Psoas muscle (tissue), 8 donors: ENCODE data around the gene IFNL2. TPM values are rescaled to one million over a fixed set of nuclear protein-coding genes. Genes with fewer than 3 reads are reported as not detected.

Source experiments
- ATAC-seq, 4 donors: fragments of 200-7000 bp; cut with Tn5 transposase; one replicate each; pipeline ENCODE4 v1.9.1; 2020; ENCODE audit warnings: moderate library complexity in 3 of 4, mild to moderate bottlenecking in 2 of 4
- DNase-seq, 2 donors: peaks; one replicate each; pipeline ENCODE4 v3.0.0-alpha.2; 2020
- H3K27ac ChIP-seq: fragments of 200-600 bp; one replicate; pipeline ENCODE4 v1.8.0; 2022
- H3K27me3 ChIP-seq, 3 donors: fragments of 200-600 bp in 1 of 3; one replicate each; pipeline versions ENCODE4 v1.6.1 to v1.8.0; 2013 to 2022; ENCODE audit warnings: low read length in 2 of 3, mild to moderate bottlenecking in 2 of 3, moderate library complexity in 1 of 3; ENCODE audit not compliant: insufficient read depth in 3 of 3
- H3K36me3 ChIP-seq, 2 donors: fragments of 200-600 bp in 1 of 2; one replicate each; pipeline versions ENCODE4 v1.6.1 to v1.8.0; 2013 to 2022; ENCODE audit warnings: low read depth in 1 of 2, mild to moderate bottlenecking in 1 of 2, moderate library complexity in 1 of 2; ENCODE audit not compliant: insufficient read depth in 1 of 2
- H3K4me1 ChIP-seq: fragments of 200-600 bp; one replicate; pipeline ENCODE4 v1.8.0; 2022
- H3K4me3 ChIP-seq: fragments of 200-600 bp; one replicate; pipeline ENCODE4 v1.8.0; 2022; ENCODE audit warnings: mild to moderate bottlenecking
- H3K9me3 ChIP-seq: fragments of 200-600 bp; one replicate; pipeline ENCODE4 v1.8.0; 2022
- CTCF ChIP-seq: fragments of 200-600 bp; IDR thresholded peaks from one replicate; pipeline ENCODE4 v1.8.0; 2022; ENCODE audit warnings: antibody characterized with exemption
- WGBS, 3 donors: extraction: QIAGEN DNeasy Blood & Tissue Kit; methylation state at CpG; one replicate each; pipeline versions ENCODE4 v1.1.6 to v1.1.7; 2013; 5-methylcytosine and 5-hydroxymethylcytosine counted together
- intact Hi-C, 2 donors: fragments of 100-400 bp; cut with DNase I; formaldehyde crosslinking; loops; one replicate each; pipeline versions ENCODE4 v1.11.0 to v1.14.2; 2022
- polyA plus RNA-seq, 3 donors: library from polyadenylated mRNA; stranded (reverse); fragments of 200-250 nt; gene quantifications; one replicate each; pipeline ENCODE4 v1.2.3, GENCODE V29; 2013
- total RNA-seq, 4 donors: library from RNA; stranded (reverse); fragmentation: NEBNext Ultra II Directional in 2 of 4; extraction: Animal tissue kit (Norgen Biotek cat#: 25700) in 2 of 4; gene quantifications; one replicate each; pipeline versions ENCODE4 v1.2.1 to v1.2.4, GENCODE V29; 2021 to 2023
- donor health status: healthy with polysubstance abuse.
- donor health status: DM: no; HTN: no; CAD: no; lungs with moderate emphysema.
- donor health status: Bipolar disorder and iron deficiency.
- donor health status: healthy.
- donor health status: DM: yes; HTN: yes; CAD: no.
- donor health status: DM: no; HTN: no; CAD: no.
- donor health status: DM: no; HTN: no; CAD: no.
- donor health status: DM: yes; HTN: yes; CAD: no.

Gene IFNL2
- total and polyA plus RNA-seq, 7 donors: not detected

- Histone ChIP-seq H3K4me3 (no peak overlapping the region), H3K27me3 (peaks cover 0 to 38% (median 5%) of the 10 kb centered on the region in 3 donors), H3K36me3 (no peaks in the 10 kb centered on the region), H3K4me1 (no peaks in the 10 kb centered on the region), H3K27ac (no peak overlapping the region), H3K9me3 (no peaks in the 10 kb centered on the region)
- intact Hi-C loops: no loop called here
- TF ChIP-seq CTCF: no peak
- ATAC-seq: no peak
- 84 to 85% (median 84%) methylated on average over 10 of the region's 10 CpGs for WGBS, 3 donors
- DNase-seq: no peak
These were observed 31.6 kb downstream of the IFNL2 start for GRCh38 chr19:39299832-39300231.

- ATAC-seq: no peak
- intact Hi-C loops: no loop called here
- no peak for TF ChIP-seq CTCF
These were observed 32.8 kb downstream of the IFNL2 start for GRCh38 chr19:39301021-39301420.

GRCh38 chr19:39301562-39301961 lies 33.4 kb downstream of the IFNL2 start:
- no peak for TF ChIP-seq CTCF
- no peak for DNase-seq
- Histone ChIP-seq H3K27me3 (peaks cover 0 to 45% (median 7%) of the 10 kb centered on the region in 3 donors), H3K4me3 (no peak overlapping the region), H3K9me3 (no peaks in the 10 kb centered on the region), H3K4me1 (no peaks in the 10 kb centered on the region), H3K36me3 (no peaks in the 10 kb centered on the region), H3K27ac (no peak overlapping the region)
- ATAC-seq: no peak
- 78 to 87% (median 80%) methylated on average over 2 to 3 of the region's 3 CpGs for WGBS, 3 donors
- intact Hi-C loops: no loop called here

More at GRCh38 chr19:39301021-39301420, 32.8 kb downstream of the IFNL2 start:
- Histone ChIP-seq H3K9me3 (no peaks in the 10 kb centered on the region), H3K36me3 (no peaks in the 10 kb centered on the region), H3K27ac (no peak overlapping the region), H3K4me1 (no peaks in the 10 kb centered on the region), H3K4me3 (no peak overlapping the region), H3K27me3 (peaks cover 0 to 46% (median 8%) of the 10 kb centered on the region in 3 donors)
- DNase-seq: no peak
- 65 to 75% (median 73%) methylated on average over 4 of the region's 4 CpGs for WGBS, 3 donors

GRCh38 chr19:39303373-39304184 lies 35.4 kb downstream of the IFNL2 start:
- no peak for DNase-seq
- Histone ChIP-seq H3K4me1 (no peaks in the 10 kb centered on the region), H3K36me3 (no peaks in the 10 kb centered on the region), H3K27me3 (peaks cover 0 to 46% (median 21%) of the 10 kb centered on the region in 3 donors), H3K4me3 (no peak overlapping the region), H3K9me3 (no peaks in the 10 kb centered on the region), H3K27ac (no peak overlapping the region)
- intact Hi-C loops: no loop called here
- TF ChIP-seq CTCF: no peak
- ATAC-seq: no peak
- WGBS, 3 donors: 41 to 46% (median 42%) methylated on average over 10 of the region's 10 CpGs

GRCh38 chr19:39304185-39304513 lies 36.0 kb downstream of the IFNL2 start:
- H3K9me3 ChIP-seq: no peaks in the 10 kb centered on the region
- DNase-seq (no peak), ATAC-seq (no peak)
- intact Hi-C loops: no loop called here
- no peaks in the 10 kb centered on the region for H3K4me1 ChIP-seq
- H3K27ac ChIP-seq: no peak overlapping the region
- H3K36me3 ChIP-seq: no peaks in the 10 kb centered on the region
- H3K4me3 ChIP-seq: no peak overlapping the region
- TF ChIP-seq CTCF: no peak
- H3K27me3 ChIP-seq: peaks cover 0 to 52% (median 22%) of the 10 kb centered on the region in 3 donors
